ENCODE data around the gene PSD. TPM values are rescaled to one million over a fixed set of nuclear protein-coding genes. Genes with fewer than 3 reads are reported as not detected.

Gene PSD
- total RNA-seq, 1 experiment from 2014 or later = 2.4 TPM

DNA sequence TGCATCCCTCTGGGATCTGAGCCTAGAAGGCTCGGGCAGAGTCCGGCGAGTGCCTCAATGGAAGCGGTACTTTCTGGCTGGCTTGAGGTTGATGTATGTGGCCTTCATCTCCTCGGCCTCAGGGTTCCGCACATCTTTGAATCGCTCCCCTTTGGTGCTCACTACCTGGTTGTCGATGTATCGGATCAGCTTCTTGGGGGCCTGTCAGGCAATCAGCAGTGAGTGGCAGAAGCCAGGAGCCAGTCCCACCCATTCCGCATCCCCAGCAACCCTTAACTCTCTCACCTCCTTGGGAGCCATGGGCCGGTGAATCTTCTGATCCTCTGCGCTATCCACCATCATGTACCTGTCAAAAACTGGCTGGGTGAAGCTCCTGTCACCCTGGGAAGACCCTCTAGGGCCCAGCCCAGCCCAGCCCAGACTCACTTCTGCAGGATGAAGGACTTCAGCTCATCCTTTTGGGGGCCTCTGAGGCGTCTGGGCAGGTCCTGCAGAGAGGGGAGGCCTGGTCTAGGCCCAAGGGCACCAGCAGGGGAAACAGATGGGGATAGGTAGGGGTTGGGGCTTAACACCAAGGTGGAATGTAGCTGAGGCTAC, 4.9 kb upstream of the PSD start:
- Histone ChIP-seq H3K4me3 (ENCODE audit: low read depth in 2 of 2, low read length in 2 of 2) (no peak overlapping the region), H3K4me1 (ENCODE audit: control insufficient read depth, insufficient read depth, low read length) (peaks cover 11% of the 10 kb centered on the region), H3K27me3 (ENCODE audit: control insufficient read depth, insufficient read depth, low read length) (no peaks in the 10 kb centered on the region), H3K36me3 (ENCODE audit: control insufficient read depth, insufficient read depth, low read length) (peaks cover 9% of the 10 kb centered on the region; the same call in 1 of the 2 replicates), H3K9me3 (ENCODE audit: control insufficient read depth, insufficient read depth, low read depth, low read length) (no peaks in the 10 kb centered on the region), H3K27ac (ENCODE audit: low read length) (no peak overlapping the region; the same call in 1 of the 2 replicates)
- intact Hi-C loops (cut with micrococcal nuclease; ENCODE audit: unreplicated experiment) = no loop called here
- DNase-seq (ENCODE audit: low read depth, low spot score) (no peak), ATAC-seq (no peak)
- POLR2A ChIA-PET = interaction anchor here (0.6 kb wide), 1 partner anchor 100 kb away, joined by 9 read pairs; no protein-coding TSS in a partner anchor
- no TSS peak for BruUV-seq (replicated peaks)
- TF ChIP-seq SIN3A (IDR thresholded peaks at IDR 0.05; ENCODE audit: borderline replicate concordance, insufficient read depth, low read depth, low read length) = no peak
- CTCF ChIA-PET = interaction anchor here (0.8 to 2.2 kb wide), 7 partner anchors 9 to 255 kb away, joined by 3 to 16 read pairs (median 6); partner anchors contain the start of gene CUEDC2
- in situ Hi-C loops (cut with HindIII; ENCODE audit: low pct_unique_long_range_greater_than_20kb, low sequenced_read_pairs) = no loop called here

GRCh38 chr10:102422545-102423129, 4.1 kb upstream of the PSD start:
- intact Hi-C loops (cut with micrococcal nuclease; ENCODE audit: unreplicated experiment) = no loop called here
- ATAC-seq (peak; percentile 74), DNase-seq (ENCODE audit: low read depth, low spot score) (peak; percentile 55)
- CTCF ChIA-PET = interaction anchor here (0.8 to 2.2 kb wide), 7 partner anchors 10 to 254 kb away, joined by 3 to 16 read pairs (median 6); partner anchors contain the start of gene CUEDC2
- peak overlapping the region; percentile 91 to 94 for H3K4me3 ChIP-seq (ENCODE audit: low read depth in 2 of 2, low read length in 2 of 2)
- peaks cover 11% of the 10 kb centered on the region for H3K4me1 ChIP-seq (ENCODE audit: control insufficient read depth, insufficient read depth, low read length)
- H3K27ac ChIP-seq (ENCODE audit: low read length) = peak overlapping the region; percentile 98
- no TSS peak for BruUV-seq (replicated peaks)
- no peaks in the 10 kb centered on the region for H3K9me3 ChIP-seq (ENCODE audit: control insufficient read depth, insufficient read depth, low read depth, low read length)
- no peaks in the 10 kb centered on the region for H3K27me3 ChIP-seq (ENCODE audit: control insufficient read depth, insufficient read depth, low read length)
- TF ChIP-seq REST (IDR thresholded peaks at IDR 0.05; ENCODE audit: insufficient read depth in 1 of 2, low read depth in 2 of 2, low read length in 1 of 2) (peak in 1 of 2 experiments; percentile 81; a peak in 2 of 4 replicates), SIN3A (IDR thresholded peaks at IDR 0.05; ENCODE audit: borderline replicate concordance, insufficient read depth, low read depth, low read length) (no peak), TCF7L2 (IDR thresholded peaks at IDR 0.05; ENCODE audit: low read depth, low read length) (no peak), POLR2AphosphoS5 (IDR thresholded peaks at IDR 0.05; ENCODE audit: low read depth, low read length) (peak; percentile 56; the same call in 1 of the 2 replicates), CTCF (IDR thresholded peaks at IDR 0.05) (peak; percentile 98)
- POLR2A ChIA-PET = interaction anchor here (0.6 kb wide), 3 partner anchors 12 to 82 kb away, joined by 3 to 10 read pairs (median 3); no protein-coding TSS in a partner anchor
- in situ Hi-C loops (cut with HindIII; ENCODE audit: low pct_unique_long_range_greater_than_20kb, low sequenced_read_pairs) = no loop called here
- H3K36me3 ChIP-seq (ENCODE audit: control insufficient read depth, insufficient read depth, low read length) = peaks cover 9% of the 10 kb centered on the region; the same call in 1 of the 2 replicates

Data from Panc1 (cell line).